NCI-H1694 (cell line): Measurements from ENCODE around the gene DENND4B.

ENCODE experiments used
- DNase-seq: peaks from one replicate; lab custom pipeline; 2025; lab: John Stamatoyannopoulos, UW

The DENND4B gene

DNA sequence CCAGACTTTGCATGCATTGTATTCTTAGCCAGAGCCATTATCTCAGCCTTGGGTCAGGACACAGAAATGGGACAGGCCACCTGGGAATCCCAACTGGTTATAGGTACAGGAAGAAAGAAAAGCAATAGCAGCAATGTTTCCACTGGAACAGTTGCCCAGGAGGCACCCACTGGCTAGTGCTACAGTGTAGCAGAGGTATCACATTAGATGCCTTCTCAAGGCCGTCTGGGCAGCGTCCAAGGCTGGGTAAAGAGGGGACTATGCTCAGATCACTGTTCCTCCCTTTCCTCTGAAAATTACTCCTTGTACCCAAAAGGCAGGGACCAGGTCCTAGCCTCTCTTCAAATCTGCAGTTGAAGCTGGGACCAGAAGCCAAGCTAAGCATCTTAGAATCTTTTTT, 23.8 kb upstream of the DENND4B start:
- no peak for DNase-seq

DNA sequence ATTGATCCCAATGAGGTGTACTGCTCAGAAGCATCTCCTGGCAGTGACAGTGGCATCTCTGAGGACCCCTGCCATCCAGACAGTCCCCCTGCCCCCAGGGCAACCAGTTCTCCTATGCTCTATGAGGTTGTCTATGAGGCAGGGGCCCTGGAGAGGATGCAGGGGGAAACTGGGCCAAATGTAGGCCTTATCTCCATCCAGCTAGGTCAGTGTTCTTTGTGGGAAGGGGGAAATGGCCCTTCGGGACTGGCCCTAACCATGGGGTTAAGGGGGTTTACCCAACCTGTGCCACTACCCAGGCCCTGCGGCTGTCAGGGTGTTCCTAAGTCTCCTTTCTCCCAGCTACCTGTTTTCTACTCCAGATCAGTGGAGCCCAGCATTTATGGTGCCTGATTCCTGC, 22.5 kb upstream of the DENND4B start:
- DNase-seq = no peak

DNA sequence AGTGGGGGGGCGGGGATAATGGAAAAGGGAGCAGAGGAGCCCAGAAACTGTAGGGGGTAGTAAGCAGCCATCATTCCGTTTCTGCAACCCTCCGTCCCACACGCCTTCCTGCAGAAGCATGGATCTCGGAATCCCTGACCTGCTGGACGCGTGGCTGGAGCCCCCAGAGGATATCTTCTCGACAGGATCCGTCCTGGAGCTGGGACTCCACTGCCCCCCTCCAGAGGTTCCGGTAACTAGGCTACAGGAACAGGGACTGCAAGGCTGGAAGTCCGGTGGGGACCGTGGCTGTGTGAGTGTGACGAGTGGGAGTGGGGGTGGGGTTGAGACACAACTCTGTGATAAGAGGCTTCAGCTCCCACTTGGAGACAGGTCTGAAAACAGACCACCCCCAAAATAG, 21.9 kb upstream of the DENND4B start:
- DNase-seq = no peak

DNA sequence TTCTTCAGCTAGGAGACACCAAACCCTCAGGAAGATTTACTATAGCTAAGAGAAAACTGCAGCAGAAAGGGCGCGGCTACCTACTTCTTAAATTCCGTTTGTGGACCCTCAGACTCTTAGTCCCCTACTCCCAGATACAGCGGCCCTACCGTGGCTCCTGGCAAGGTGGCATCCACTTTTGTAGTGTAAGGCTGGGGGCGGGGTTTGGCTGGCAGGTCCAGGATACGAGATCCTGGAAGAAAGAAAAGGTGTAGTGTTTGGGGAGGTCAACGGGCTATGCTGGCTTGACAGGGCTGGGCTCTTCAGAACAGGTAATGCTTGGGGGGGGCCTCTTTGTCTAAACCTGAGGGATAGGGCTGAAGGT, 21.5 kb upstream of the DENND4B start:
- DNase-seq = no peak

DNA sequence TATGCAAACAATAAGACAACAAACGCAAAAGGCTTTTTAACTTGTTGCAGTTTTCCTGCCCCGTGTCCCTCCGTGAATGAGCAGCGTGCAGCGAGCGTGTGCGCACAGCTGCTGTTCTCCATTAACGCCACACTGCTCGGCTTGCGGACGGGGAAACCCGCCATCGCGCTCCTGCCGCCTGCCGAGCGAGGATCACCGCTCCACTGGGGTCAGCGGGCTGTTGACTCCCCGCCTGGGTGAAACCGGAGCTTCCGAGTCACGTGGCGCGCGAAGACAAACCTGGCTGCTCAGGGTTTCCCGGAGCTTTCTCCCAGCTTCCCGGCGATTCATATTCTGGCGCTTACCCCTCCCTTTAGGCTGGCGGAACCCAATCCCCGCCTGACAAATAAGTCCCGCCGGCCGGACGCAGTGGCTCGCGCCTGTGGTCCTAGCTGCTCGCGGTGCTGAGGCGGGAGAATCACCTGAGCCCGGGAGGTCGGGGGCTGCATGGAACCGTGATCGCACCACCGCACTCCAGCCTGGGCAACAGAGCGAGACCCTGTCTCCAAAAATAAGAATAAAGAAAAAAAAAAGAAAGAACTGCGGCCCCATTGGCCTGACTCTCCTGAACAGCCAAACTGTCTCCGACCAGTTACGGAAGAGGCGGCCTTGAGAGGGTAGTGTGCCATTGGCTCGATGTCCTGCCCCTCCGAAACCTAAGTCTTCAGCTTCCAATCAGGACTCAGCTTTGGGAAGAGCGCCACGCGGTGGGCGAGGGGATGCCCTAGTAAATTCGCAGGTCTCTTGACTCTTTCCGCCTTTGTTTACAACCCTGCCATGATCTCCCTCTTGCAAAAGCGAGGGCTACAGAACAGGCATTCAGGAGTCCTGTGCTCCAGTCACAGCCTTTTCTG, 20.8 kb upstream of the DENND4B start, which contains the start of gene CREB3L4:
Gene CREB3L4 (plus strand): TSS at position 796 of the 893 bp plus-strand sequence. CDS start 624 bp downstream, outside the sequence.
- peak; percentile 100 for DNase-seq

- DNase-seq = no peak
Measured at GRCh38 chr1:153963850-153964331, 17.4 kb upstream of the DENND4B start.

- peak; percentile 99 for DNase-seq
Measured at GRCh38 chr1:153963030-153963849, 16.7 kb upstream of the DENND4B start, which contains the start of gene SLC39A1. TSS of gene SLC39A1 (minus strand) at chr1:153963537. CDS start at chr1:153962715, 822 bp downstream.

DNA sequence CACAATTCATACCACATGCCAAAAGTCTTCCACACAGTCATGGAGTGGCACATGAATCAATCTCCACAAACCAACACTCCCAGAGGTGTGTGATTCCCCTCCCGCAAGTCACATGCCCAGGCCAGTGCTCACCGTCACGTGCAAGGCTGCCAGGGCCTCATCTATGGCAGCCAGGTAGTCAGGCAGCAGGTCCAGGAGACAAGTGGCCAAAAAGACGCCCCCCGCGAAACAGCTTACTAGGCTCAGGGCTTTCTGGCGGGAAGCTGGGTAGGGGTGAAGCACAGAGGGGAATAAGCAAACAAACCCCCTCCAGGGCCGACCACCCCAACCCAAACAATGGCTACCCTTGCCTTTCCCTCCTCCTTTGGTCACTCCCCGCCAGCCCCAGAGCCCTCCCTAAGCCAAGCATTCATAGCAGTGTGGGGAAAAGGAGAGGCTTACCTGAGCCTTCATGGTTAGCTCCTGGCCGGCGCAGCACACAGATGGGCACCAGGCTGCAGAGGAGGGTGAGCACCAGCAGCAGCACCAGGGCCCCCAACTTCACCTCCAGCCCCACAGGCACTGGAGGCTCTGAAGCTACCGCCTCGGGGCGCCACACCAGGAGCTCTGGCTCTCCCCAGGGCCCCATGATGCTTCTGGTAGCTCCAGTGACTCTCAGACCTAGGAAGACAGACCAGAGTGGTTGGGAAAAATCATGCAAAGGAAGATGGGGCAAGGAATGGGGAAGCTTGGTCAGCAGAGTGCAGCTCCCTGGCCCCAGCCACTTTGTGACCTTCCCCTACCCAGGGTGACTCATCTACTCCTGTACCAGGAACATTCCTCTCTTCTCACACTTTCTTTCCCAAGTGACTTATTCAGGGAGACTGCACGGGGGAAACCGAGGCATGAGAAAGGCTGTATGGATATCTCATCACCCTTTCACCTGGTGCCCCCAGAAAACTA, 15.8 kb upstream of the DENND4B start:
- DNase-seq = no peak

DNA sequence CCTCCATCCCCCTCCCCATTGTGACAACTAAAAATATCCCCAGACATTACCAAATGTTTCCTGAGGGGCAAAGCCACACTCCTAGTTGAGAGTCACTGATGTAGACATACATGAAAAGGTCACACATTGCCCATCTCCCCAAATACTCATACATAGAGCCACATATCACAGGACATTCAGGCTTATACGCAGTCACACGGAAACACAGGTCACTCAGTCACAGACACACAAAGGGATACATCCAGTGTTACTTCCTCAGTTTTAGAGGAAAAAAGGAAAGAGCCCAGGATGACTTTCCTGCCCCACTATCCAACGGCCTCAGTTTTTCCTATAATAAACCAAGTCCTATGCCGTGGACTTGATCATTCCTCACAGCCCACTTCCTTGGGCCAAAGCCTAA, 14.9 kb upstream of the DENND4B start:
- no peak for DNase-seq

DNA sequence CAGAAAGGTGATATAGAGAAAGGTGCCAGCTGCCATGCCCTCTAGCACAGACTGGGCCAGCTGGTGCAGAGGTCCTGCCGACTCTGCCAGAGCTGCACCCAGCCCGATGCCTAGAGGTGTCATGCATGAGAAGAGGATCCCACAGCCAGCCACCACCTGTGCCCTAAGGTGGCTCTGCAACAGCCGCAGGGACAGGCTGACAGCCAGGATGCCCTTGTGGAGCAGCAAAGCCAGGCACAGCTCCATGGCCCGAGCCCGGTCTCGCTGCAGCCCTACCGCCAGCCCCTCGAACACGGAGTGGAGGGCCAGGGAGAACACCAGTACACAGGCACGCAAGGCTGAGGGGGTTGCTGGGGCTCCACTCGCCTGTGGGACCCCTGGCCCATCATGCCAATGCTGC, 13.7 kb upstream of the DENND4B start:
- DNase-seq = no peak

DNA sequence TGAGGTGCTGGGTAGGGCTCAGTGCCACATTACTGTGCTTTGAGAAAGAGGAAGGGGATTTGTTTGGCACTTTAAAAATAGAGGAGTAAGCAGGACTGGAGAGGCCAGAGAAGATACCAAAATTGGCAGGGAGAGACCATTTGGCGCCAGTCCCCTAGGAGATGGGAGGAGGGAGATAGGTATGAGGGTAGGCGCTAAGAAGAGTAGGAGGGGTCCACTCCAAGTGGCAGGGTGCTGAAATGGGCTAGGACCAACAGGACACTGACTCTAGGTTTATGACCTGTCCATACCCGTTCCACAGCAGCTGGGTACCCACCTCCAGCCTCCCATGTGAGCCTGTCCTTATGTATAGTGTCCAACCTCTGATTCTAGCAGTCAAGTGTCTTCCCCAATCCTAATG, 12.9 kb upstream of the DENND4B start:
- no peak for DNase-seq

- DNase-seq = no peak
Measured at GRCh38 chr1:153958961-153959260, 12.4 kb upstream of the DENND4B start.

DNA sequence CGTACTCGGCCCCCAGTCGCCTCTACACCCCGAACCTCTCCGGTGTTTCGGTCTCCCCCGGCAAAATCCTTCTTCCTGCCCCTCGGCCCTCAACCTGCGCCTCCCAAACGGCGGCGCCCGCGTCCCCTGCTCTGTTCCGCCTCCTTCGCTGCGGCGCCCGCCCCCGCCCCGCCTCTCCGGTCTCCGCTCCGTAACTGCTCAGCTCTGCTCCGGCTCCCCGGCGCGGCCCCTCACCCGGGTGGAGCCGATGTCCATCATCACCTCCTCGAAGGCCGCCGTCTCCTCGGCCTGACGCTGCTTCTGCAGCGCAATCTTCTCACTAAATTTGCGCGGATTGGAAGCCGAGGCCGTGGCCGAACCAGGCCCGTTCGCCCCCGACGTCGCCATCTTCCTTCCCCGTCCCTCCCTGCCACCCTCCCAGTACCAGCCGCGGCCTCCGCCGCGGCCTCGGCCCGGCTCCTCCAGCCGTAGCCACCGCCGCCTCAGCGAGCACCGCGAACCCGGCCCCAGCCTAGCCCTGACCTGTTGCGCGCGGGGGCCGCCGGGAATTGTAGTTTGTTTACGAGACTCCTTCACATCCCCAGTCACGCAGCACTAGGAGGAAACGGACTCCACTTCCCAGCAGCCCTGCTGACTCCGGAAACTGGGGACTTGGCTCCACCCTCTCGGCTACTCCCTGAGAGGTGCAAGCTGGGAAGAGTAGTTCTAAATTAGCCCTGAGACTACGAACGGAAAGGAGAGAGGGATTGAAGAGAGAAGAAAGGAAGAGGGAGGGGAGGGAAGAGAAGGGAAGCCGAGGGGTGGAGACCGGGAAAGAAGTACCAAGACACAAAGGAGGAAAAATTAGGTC, 11.8 kb upstream of the DENND4B start, which contains the start of gene CRTC2:
Gene CRTC2 (minus strand): TSS at position 502 of the 850 bp plus-strand sequence. CDS start 115 bp downstream, at position 387.
- peak; percentile 100 for DNase-seq

- DNase-seq = no peak
Measured at GRCh38 chr1:153957744-153958110, 11.2 kb upstream of the DENND4B start.

DNA sequence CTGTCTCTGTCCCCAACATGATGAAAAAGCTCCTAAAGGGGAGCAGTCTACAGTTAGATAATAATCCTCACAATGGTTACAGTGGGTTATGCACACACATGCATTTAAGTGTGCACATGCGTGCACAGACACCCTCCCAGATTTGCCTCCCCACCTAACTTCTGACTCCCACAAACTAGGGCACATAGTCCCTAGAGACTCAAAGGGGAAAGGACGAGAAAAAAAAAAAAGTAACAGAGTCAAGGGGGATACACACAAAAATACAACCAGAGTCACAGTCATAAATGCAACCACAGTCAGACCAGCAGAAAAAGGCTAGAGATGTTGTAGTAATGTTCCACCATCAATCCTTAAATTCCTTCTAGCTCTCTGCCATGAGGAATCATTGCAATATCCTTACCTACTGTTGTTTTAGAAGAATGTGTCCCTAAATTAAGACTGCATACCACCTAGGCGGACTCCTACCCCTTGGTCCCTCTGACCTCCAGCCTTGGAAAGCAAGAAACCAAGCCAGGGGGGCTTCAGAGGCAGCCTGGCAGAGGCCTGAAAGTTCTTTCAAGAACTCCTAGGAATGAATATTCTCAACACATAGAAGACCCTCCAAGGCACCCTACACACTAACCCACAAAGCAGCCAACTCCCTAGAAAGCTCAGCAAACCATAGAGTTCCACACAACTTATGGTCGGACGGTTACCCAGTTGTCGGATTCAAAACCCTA, 10.6 kb upstream of the DENND4B start:
- DNase-seq = no peak

- DNase-seq = no peak
Measured at GRCh38 chr1:153954826-153955225, 8.3 kb upstream of the DENND4B start.

DNA sequence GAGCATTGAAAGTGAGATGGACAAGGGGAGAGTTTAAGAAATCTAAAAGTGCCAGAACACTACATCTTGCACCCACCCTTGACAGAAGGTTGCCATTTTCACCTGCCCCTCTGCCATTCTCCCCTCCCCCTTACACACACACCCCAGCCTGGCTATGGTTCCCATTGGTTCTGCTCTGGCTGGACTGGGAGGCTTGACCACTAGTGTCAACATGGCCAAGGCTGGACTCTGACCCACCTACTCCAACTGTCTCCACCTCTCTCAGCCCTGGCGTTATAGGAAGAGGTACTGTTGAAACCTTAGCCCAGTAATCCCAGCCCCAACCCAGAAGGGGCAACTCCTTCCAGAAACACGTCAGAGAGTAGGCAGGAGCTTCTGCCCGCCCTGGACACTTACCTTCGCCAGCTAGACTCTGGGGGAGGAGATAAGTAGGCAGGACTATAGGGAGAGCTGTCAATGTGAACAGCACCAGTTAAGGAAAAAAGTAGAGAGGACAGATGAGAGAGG, 7.4 kb upstream of the DENND4B start:
- DNase-seq = no peak

GRCh38 chr1:153951801-153952200, 5.3 kb upstream of the DENND4B start:
- no peak for DNase-seq

DNA sequence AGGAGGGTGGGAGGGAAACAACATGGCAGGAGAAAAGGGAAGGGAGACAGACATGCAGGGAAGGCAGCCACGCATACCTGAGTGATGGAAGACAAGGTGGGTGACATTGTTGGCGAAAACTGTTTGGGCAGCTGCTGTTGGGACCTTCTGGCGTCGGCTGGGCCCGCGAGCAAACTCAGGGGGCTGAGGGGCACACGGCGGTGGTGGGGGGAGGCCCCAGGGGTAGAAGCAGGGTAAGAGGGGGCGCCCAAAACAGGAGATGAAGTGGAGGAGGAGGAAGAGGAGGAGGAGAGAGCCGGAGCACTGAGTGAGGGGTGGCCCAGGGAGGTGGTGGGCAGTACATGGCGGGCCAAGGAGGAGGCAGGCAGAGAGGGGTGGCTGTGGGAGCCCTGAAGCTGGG, 4.7 kb upstream of the DENND4B start:
- DNase-seq = no peak
